Coronary artery (tissue), 2 donors: ENCODE results near the gene OCA2.

Source experiments
- DNase-seq: peaks from one replicate; pipeline ENCODE4 v3.0.0-alpha.2; 2017; ENCODE audit warnings: low spot score
- H3K27ac ChIP-seq, 2 donors: fragments of 200-600 bp; sonication (generic); one replicate each; pipeline ENCODE4 v1.5.1; 2016 to 2019
- H3K4me3 ChIP-seq: fragments of 200-600 bp; sonication (generic); 2 replicates; pipeline ENCODE4 v1.5.1; 2016; ENCODE audit warnings: mild to moderate bottlenecking, moderate library complexity
- CTCF ChIP-seq: fragments of 200-600 bp; sonication (generic); IDR thresholded peaks from one replicate; pipeline ENCODE4 v1.5.1; 2019; ENCODE audit warnings: antibody characterized with exemption

Gene OCA2

GRCh38 chr15:28079313-28079969 lies 19.7 kb downstream of the OCA2 start:
- no peak overlapping the region for H3K4me3 ChIP-seq
- DNase-seq, result no peak
- no peak overlapping the region for H3K27ac ChIP-seq
- TF ChIP-seq CTCF, result no peak

GRCh38 chr15:28078191-28078719 lies 20.9 kb downstream of the OCA2 start:
- Histone ChIP-seq H3K27ac (no peak overlapping the region), H3K4me3 (no peak overlapping the region)
- no peak for TF ChIP-seq CTCF
- no peak for DNase-seq

GRCh38 chr15:28075573-28075972 lies 23.5 kb downstream of the OCA2 start:
- no peak for TF ChIP-seq CTCF
- no peak for DNase-seq
- Histone ChIP-seq H3K27ac (no peak overlapping the region), H3K4me3 (no peak overlapping the region)

GRCh38 chr15:28068930-28069329 lies 30.2 kb downstream of the OCA2 start:
- Histone ChIP-seq H3K4me3 (no peak overlapping the region), H3K27ac (no peak overlapping the region)
- TF ChIP-seq CTCF, result no peak
- no peak for DNase-seq

- no peak for TF ChIP-seq CTCF
- no peak overlapping the region for H3K4me3 ChIP-seq
- DNase-seq, result no peak
- no peak overlapping the region for H3K27ac ChIP-seq
Observed at GRCh38 chr15:28066231-28066630, 32.9 kb downstream of the OCA2 start.

- H3K27ac ChIP-seq, result no peak overlapping the region
- no peak for TF ChIP-seq CTCF
- no peak overlapping the region for H3K4me3 ChIP-seq
- no peak for DNase-seq
Observed at GRCh38 chr15:28060005-28060404, 39.1 kb downstream of the OCA2 start.

GRCh38 chr15:28058082-28058481 lies 41.0 kb downstream of the OCA2 start:
- H3K27ac ChIP-seq, result no peak overlapping the region
- no peak overlapping the region for H3K4me3 ChIP-seq
- no peak for TF ChIP-seq CTCF
- DNase-seq, result no peak
